Mucosa of stomach (tissue), 1 donor: ENCODE results near the gene CTIF.

ENCODE experiments used
- H3K27me3 ChIP-seq: one replicate; pipeline ENCODE4 v1.7.0; 2013; ENCODE audit warnings: mild to moderate bottlenecking, low read length; ENCODE audit not compliant: control insufficient read depth, insufficient read depth
- H3K36me3 ChIP-seq: one replicate; pipeline ENCODE4 v1.7.0; 2013; ENCODE audit warnings: low read length; ENCODE audit not compliant: control insufficient read depth, insufficient read depth
- H3K4me1 ChIP-seq: one replicate; pipeline ENCODE4 v1.7.0; 2013; ENCODE audit warnings: mild to moderate bottlenecking, low read length; ENCODE audit not compliant: control insufficient read depth, insufficient read depth
- H3K4me3 ChIP-seq: one replicate; pipeline ENCODE4 v1.7.0; 2013; ENCODE audit warnings: low read length
- H3K9ac ChIP-seq: one replicate; pipeline ENCODE4 v1.7.0; 2013; ENCODE audit warnings: mild to moderate bottlenecking, low read length, moderate library complexity
- H3K9me3 ChIP-seq: one replicate; pipeline ENCODE4 v1.7.0; 2013; ENCODE audit warnings: mild to moderate bottlenecking, low read length, moderate library complexity; ENCODE audit not compliant: control insufficient read depth
- donor health status: Pancreatic carcinoma.

CTIF gene

DNA sequence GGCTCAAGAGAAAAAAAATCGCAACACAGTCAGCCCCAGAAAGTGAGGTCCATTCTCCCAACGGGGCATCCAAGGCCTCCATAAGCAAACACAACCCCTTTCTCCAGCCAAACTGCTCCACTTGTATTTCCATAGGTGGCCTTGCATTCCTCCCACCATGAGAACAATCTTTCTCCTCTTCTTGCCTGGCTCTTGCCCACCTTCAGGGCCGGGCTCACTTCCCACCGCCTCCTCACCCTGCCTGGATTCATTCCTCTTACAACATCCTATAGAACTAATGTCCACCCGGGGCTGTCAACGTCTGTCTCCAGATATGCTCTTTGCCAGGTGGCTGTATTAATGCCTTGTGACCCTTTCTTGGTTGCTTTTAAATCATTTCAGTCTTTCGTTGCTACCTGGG, 287.4 kb downstream of the CTIF start:
- H3K9ac ChIP-seq: no peak overlapping the region
- no peaks in the 10 kb centered on the region for H3K27me3 ChIP-seq
- no peaks in the 10 kb centered on the region for H3K9me3 ChIP-seq
- H3K4me3 ChIP-seq: no peak overlapping the region
- no peaks in the 10 kb centered on the region for H3K36me3 ChIP-seq
- H3K4me1 ChIP-seq: peaks cover 47% of the 10 kb centered on the region

DNA sequence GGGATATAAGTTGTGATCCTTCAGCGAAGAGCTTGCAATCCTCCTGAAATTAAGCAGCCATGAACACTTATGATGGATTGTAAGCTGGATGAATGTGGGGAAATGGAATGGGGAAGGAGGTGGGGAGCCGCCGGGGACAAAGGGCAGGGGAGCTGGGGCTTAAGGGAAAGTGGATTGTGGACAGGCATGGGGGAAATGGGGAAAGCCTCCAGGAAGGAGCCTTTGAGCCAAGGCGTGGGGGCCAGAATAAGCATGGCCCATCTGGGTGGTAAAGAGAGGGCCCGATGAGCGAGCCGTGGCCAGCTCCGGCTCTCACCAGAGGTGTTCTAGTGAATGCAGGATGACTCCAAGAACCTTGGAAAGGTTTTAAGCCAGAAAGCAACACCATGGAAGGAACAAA, 288.0 kb downstream of the CTIF start:
- no peaks in the 10 kb centered on the region for H3K9me3 ChIP-seq
- H3K4me1 ChIP-seq: peaks cover 47% of the 10 kb centered on the region
- H3K27me3 ChIP-seq: no peaks in the 10 kb centered on the region
- H3K9ac ChIP-seq: no peak overlapping the region
- no peak overlapping the region for H3K4me3 ChIP-seq
- H3K36me3 ChIP-seq: no peaks in the 10 kb centered on the region

DNA sequence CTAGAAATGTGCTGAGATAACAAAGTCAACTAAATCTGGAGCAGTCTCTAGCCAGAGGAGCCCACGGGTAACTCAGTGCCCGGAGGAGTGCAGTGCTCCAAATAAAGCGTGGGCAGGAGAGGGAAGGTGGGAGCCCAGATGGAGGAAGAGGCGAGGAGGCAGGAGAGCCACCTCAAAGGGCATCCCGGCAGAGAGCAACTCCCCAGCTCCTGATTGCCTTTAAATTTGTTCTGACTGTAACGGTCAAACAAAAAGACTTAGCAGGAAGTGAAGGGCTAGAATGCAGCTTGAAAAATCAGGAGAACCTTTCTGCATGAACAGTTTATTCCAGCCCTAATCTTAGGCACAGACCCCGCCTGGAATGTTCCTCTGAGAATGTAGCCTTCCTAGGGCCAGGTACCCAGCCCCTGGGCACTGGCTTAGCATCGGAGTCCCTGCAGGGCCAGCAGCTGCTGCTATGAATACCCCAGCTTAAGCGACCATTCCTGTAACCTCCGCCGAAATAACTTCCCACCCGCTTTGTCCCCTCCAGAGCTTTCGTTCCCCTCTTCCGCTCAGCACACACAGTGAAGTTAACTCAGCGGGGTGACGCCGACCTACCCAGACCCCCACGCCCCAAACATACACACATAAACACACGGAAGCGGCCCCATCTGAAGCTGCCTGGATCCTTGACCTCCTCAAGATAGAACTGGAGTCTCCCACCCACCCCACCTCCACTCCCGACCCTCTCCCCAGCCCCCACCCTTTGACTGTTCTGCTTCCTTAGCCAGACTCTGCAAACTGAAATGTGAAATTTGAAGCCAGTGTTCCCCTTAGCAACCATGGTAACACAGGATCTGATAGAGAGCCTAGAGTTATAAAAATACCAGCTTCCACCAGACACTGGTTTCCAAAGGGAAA, 288.7 kb downstream of the CTIF start:
- Histone ChIP-seq H3K9me3 (no peaks in the 10 kb centered on the region), H3K27me3 (no peaks in the 10 kb centered on the region), H3K4me1 (peaks cover 52% of the 10 kb centered on the region), H3K36me3 (no peaks in the 10 kb centered on the region), H3K4me3 (no peak overlapping the region), H3K9ac (peak overlapping the region; percentile 8)

DNA sequence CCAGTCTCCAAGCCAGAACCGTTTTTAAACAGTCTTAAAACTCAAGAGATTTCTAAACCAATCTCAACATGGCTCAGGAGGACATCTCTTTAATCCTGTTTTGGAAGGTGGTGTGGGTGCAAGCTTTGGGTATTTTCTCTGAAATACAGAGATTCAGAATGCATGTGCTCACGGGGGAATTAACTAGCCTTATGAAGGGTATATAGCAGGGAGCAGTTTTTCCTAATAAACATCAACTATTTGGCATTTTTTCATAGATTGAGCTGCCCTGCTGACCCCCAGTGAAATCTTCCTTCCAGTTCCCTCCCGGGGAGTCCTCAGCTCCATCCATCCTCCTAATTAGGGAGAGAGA, 289.3 kb downstream of the CTIF start:
- Histone ChIP-seq H3K4me1 (peaks cover 58% of the 10 kb centered on the region), H3K9ac (no peak overlapping the region), H3K36me3 (no peaks in the 10 kb centered on the region), H3K9me3 (no peaks in the 10 kb centered on the region), H3K27me3 (no peaks in the 10 kb centered on the region), H3K4me3 (no peak overlapping the region)

DNA sequence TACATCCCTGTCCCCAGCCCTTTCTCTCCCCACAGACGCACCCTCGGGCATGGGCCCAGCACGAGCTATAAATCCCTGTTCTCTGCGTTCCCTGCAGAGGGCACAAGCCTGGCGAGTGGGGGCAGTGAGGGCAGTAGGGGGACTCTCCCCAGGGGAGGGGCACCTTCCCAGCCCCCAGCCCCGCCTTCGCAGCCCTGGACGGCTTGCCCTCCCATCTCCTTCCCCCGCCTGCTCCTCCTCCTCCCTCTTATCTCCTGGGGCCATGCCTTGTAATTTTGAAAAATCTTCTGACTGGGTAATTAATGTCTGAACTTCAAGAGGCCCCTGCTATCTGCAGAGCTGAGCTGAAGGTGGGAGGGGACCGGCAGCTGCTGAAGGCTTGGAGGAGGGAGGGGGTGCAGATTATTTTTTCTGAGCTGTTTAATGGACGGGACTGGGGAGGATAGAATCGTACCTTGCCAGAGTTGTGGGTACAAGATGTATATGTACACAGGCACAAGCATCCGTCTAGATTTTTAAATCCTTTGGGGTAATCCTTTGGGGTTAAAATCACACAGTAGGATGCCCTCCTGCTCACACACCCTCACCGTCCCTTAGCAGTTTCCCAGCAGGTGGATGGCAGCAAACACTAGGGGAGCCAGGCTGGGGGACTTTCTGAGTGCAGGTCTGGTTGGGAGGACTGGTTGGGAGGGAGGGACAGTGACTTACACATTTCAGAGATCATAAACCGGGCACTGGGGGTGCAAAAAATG, 290.0 kb downstream of the CTIF start:
- Histone ChIP-seq H3K9ac (no peak overlapping the region), H3K9me3 (no peaks in the 10 kb centered on the region), H3K27me3 (no peaks in the 10 kb centered on the region), H3K4me3 (no peak overlapping the region), H3K36me3 (no peaks in the 10 kb centered on the region), H3K4me1 (peaks cover 65% of the 10 kb centered on the region)

DNA sequence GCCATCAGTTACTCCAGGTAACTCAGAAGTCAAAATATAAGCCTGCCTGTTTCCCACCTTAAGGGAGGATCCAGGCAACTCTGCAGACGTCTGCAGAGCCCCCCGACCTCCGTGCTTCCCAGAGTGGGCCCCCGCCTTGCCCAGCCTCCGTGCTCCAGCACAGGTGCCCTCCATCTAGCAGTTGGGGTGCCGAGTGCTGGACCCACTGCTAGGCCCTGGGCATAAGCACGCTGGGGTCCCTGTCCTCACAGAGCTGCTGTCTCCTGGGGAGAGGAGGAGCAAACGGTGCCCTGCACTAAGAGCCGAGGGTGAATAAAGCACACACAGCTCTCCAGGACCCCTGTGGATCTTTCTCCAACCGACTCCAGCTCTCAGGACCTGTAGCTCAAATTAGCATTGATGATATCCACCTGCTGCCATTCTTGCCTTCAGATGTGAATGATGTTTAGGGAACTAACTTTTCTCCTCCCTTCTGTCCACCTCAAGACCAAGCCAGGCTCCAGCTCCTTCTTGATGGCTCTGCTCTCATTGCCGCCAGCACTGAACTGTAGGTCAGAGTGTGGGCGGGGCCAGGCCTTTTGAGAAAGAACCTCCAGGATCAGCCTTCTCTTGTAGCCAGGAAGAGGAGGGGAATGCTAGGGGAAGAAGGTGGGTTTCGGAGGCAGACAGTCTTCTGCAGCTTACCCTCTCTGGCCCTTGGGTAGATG, 290.8 kb downstream of the CTIF start:
- no peak overlapping the region for H3K9ac ChIP-seq
- no peak overlapping the region for H3K4me3 ChIP-seq
- no peaks in the 10 kb centered on the region for H3K9me3 ChIP-seq
- no peaks in the 10 kb centered on the region for H3K36me3 ChIP-seq
- H3K4me1 ChIP-seq: peaks cover 72% of the 10 kb centered on the region
- H3K27me3 ChIP-seq: no peaks in the 10 kb centered on the region

DNA sequence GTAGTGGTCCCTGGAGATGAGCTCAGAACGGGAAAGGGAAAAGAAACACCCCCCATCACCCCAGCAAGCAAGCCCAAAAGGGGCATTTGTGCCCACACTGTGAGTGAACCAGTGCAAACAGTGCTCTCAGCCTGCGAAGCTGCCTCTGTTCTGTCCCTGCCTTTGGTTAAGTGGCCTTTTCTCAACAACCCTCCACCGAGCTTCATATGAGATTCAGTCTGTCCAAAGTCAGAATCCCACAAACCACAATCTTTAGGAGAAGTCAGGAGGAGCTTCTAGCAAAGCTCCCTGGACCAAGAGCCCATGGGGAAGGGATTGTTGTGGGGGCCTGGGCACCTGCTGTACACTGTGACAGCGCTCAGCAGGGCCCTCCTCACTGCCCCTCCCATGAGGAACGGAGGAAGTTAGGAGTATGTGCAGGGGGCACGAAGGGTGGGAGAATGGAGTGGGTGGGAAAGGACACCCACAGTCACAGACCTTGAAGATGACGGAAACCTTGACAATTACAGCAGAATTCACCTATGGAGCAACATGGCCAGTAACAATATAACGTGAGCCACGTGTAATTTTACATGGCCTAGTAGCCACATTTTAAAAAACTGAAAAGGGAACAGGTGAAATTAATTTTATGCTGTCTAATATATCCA, 292.4 kb downstream of the CTIF start:
- H3K9ac ChIP-seq: no peak overlapping the region
- H3K9me3 ChIP-seq: no peaks in the 10 kb centered on the region
- H3K27me3 ChIP-seq: no peaks in the 10 kb centered on the region
- no peak overlapping the region for H3K4me3 ChIP-seq
- H3K36me3 ChIP-seq: no peaks in the 10 kb centered on the region
- H3K4me1 ChIP-seq: peaks cover 76% of the 10 kb centered on the region

DNA sequence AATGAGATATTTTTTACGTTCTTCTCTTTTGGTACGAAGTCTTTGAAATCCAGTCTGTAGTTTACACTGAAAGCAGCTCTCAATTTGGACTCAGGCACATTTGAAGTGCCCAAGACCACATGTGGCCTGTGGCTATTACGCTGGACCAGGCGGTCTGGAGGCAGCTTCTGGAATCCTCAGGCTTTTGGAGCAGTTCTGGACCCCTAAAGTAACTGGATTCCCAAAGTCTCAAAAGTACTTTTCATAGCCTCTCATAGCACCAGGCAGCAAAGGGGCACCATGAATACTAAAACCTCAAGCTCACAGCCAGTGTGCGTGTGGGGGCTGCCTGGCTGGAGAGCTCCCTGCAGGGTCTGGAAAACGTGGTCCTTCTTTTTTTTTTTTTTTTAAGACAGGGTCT, 293.0 kb downstream of the CTIF start:
- H3K27me3 ChIP-seq: no peaks in the 10 kb centered on the region
- H3K36me3 ChIP-seq: no peaks in the 10 kb centered on the region
- no peaks in the 10 kb centered on the region for H3K9me3 ChIP-seq
- peaks cover 71% of the 10 kb centered on the region for H3K4me1 ChIP-seq
- H3K9ac ChIP-seq: no peak overlapping the region
- no peak overlapping the region for H3K4me3 ChIP-seq

DNA sequence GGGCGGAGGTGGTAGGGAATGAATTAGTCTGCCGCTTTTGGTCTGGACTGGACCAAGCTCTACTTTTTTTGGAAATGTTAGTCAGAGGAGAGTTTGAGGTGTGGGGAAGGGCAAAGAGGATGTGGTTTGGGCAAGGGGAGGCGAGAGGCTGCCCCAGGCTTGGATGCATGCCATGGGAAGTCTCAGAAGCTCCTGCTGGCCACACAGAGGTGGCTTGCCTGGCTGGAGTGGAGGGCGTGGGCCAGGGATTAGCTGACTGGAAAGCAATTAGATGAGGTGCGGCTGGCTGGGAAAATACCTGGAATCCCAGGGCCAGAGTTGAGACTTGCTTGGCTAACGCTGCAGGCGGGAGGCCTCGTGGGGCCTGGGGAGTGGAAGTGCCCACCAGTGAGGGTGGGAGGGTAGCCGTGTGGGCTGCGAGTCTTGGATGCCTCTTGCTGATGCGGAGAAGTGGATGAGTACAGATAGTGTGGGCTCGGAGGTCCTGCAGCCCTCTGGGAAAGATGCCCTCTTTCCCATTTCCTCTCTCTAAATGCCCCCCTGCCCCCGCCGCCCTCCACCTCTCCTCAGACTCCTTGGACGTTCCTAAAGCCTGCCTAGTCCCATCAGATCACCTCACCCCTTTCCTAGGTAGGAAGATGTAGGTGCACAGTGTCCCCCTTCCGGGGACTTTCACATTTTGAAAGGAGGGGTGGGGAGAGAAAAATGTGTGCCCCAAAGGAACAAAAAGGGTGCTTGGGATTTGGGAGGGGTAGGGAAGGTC, 294.3 kb downstream of the CTIF start:
- no peak overlapping the region for H3K4me3 ChIP-seq
- peak overlapping the region; percentile 26 for H3K9ac ChIP-seq
- no peaks in the 10 kb centered on the region for H3K27me3 ChIP-seq
- no peaks in the 10 kb centered on the region for H3K36me3 ChIP-seq
- peaks cover 58% of the 10 kb centered on the region for H3K4me1 ChIP-seq
- H3K9me3 ChIP-seq: no peaks in the 10 kb centered on the region

DNA sequence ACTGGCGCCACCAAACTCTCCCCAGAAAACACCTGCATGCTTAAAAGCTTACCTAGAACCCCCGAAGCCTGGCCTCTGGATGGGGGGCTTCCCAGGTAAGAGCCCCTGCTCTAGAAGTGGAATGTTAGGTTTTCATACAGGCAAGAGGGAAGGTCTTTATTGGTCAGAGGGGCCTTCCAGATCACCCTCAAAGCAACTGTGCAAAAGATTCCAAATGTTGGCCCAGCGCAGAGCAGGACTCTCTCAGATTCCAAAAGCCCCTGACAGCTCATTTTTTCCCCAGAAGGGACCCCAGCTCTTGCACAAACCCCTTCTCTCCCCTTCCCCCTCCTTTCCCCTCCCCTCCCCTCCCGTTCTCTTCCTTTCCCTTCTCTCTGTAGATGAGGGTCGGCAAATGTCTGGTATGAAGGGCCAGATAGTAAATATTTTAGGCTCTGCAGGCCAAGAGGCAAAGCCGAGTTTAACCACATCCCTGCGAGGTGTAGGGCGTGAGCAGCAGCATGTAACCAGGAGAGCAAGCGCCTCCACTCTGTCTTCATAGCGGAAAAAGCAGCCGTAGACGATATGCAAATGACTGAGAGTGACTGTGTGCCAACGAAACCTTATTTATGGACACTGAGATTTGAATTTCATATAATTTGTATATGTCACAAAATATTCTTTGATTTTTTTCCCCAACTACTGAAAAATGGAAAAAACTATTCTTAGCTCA, 295.0 kb downstream of the CTIF start:
- no peaks in the 10 kb centered on the region for H3K9me3 ChIP-seq
- no peak overlapping the region for H3K4me3 ChIP-seq
- H3K9ac ChIP-seq: peak overlapping the region; percentile 26
- H3K27me3 ChIP-seq: no peaks in the 10 kb centered on the region
- no peaks in the 10 kb centered on the region for H3K36me3 ChIP-seq
- H3K4me1 ChIP-seq: peaks cover 50% of the 10 kb centered on the region
